ENCODE data around the gene DHX57. TPM values are rescaled to one million over a fixed set of nuclear protein-coding genes. Genes with fewer than 3 reads are reported as not detected.

DHX57 gene
- 20.8 and 28.1 TPM in 2 replicates for total RNA-seq (2021)
- Bru-seq, nascent RNA, result percentile 66 among the genes with signal in this experiment
- BruChase-seq, experiment 1, labeled RNA remaining after a 2-hour chase, result percentile 63 among the genes with signal in this experiment
- BruChase-seq, experiment 2, labeled RNA remaining after a 6-hour chase, result percentile 70 among the genes with signal in this experiment
- long read RNA-seq, full-length matches to known transcripts, result 1 of 4 reads
- long read RNA-seq, partial matches to known transcripts, result 0 of 4 reads
- long read RNA-seq, other reads (novel, unspliced or antisense), result 3 of 4 reads

- Histone ChIP-seq H3K9me2 (ENCODE audit: insufficient read depth) (no peaks in the 10 kb centered on the region), H3K27ac (peak within 1 kb of the TSS; percentile 26; the same call in 1 of the 2 replicates), H3F3A (ENCODE audit: insufficient read depth, low read depth) (no peaks in the 10 kb centered on the region), H3K79me2 (ENCODE audit: low read depth) (peaks cover 45% of the 10 kb centered on the region), H3K9me3 (ENCODE audit: insufficient read depth, low read depth) (no peaks in the 10 kb centered on the region), H3K27me3 (ENCODE audit: insufficient read depth, low read depth) (no peaks in the 10 kb centered on the region), H3K4me3 (peak within 1 kb of the TSS; percentile 79), H2AFZ (peak within 1 kb of the TSS; percentile 98), H3K4me1 (replicated peaks; ENCODE audit: insufficient read depth) (peaks cover 11% of the 10 kb centered on the region), H3K4me2 (peak within 1 kb of the TSS; percentile 82), H3K36me3 (ENCODE audit: low read depth) (no peaks in the 10 kb centered on the region), H4K20me1 (ENCODE audit: insufficient read depth) (no peaks in the 10 kb centered on the region)
- BruUV-seq (replicated peaks), result TSS peak; percentile 63
- ChIA-PET POLR2A (ENCODE audit: unreplicated experiment) (interaction anchor here (0.7 kb wide), 3 partner anchors 26 to 124 kb away, joined by 3 to 9 read pairs (median 4); partner anchors contain the start of gene SRSF7), CTCF (interaction anchor here (0.8 to 1.3 kb wide), 2 partner anchors 71 to 352 kb away, joined by 3 to 6 read pairs; no protein-coding TSS in a partner anchor)
- intact Hi-C loops (cut with micrococcal nuclease; ENCODE audit: unreplicated experiment), result loop anchor here (1.0 kb wide), 1 partner anchor 72 kb away; no protein-coding TSS in a partner anchor
- TF ChIP-seq CTCF (conservative IDR thresholded peaks at IDR 0.05) (no peak), EZH2 (IDR thresholded peaks at IDR 0.05; ENCODE audit: low read depth) (no peak)
- peak; percentile 83 for DNase-seq
Observed at GRCh38 chr2:38875576-38876367, at the start of gene DHX57, which contains the start of gene MORN2. Gene DHX57 (minus strand): TSS chr2:38875934. CDS start chr2:38868405, 7,529 bp downstream. Gene MORN2 (plus strand): TSS chr2:38875976.

GRCh38 chr2:38922902-38923301 lies 47.2 kb upstream of the DHX57 start:
- no peak overlapping the region for H3K4me3 ChIP-seq
- BruUV-seq (replicated peaks), result no TSS peak
- H3K36me3 ChIP-seq (ENCODE audit: low read depth), result no peaks in the 10 kb centered on the region
- H3K79me2 ChIP-seq (ENCODE audit: low read depth), result no peaks in the 10 kb centered on the region
- no peaks in the 10 kb centered on the region for H3K9me3 ChIP-seq (ENCODE audit: insufficient read depth, low read depth)
- H3K9me2 ChIP-seq (ENCODE audit: insufficient read depth), result no peaks in the 10 kb centered on the region
- intact Hi-C loops (cut with micrococcal nuclease; ENCODE audit: unreplicated experiment), result no loop called here
- ChIA-PET CTCF (no interaction called here), POLR2A (ENCODE audit: unreplicated experiment) (no interaction called here)
- no peak overlapping the region for H2AFZ ChIP-seq
- no peaks in the 10 kb centered on the region for H4K20me1 ChIP-seq (ENCODE audit: insufficient read depth)
- no peaks in the 10 kb centered on the region for H3F3A ChIP-seq (ENCODE audit: insufficient read depth, low read depth)
- H3K4me1 ChIP-seq (replicated peaks; ENCODE audit: insufficient read depth), result no peaks in the 10 kb centered on the region
- H3K4me2 ChIP-seq, result no peak overlapping the region
- no peak for DNase-seq
- no peaks in the 10 kb centered on the region for H3K27me3 ChIP-seq (ENCODE audit: insufficient read depth, low read depth)
- no peak for TF ChIP-seq CTCF (conservative IDR thresholded peaks at IDR 0.05)
- TF ChIP-seq EZH2 (IDR thresholded peaks at IDR 0.05; ENCODE audit: low read depth), result no peak
- no peak overlapping the region for H3K27ac ChIP-seq

- TF ChIP-seq EZH2 (IDR thresholded peaks at IDR 0.05; ENCODE audit: low read depth) (no peak), CTCF (conservative IDR thresholded peaks at IDR 0.05) (no peak)
- Histone ChIP-seq H3K4me3 (no peak overlapping the region), H3K9me3 (ENCODE audit: insufficient read depth, low read depth) (no peaks in the 10 kb centered on the region), H3K4me1 (replicated peaks; ENCODE audit: insufficient read depth) (no peaks in the 10 kb centered on the region), H3K9me2 (ENCODE audit: insufficient read depth) (no peaks in the 10 kb centered on the region), H3K4me2 (no peak overlapping the region), H3K27ac (no peak overlapping the region), H4K20me1 (ENCODE audit: insufficient read depth) (no peaks in the 10 kb centered on the region), H3F3A (ENCODE audit: insufficient read depth, low read depth) (no peaks in the 10 kb centered on the region), H2AFZ (no peak overlapping the region), H3K79me2 (ENCODE audit: low read depth) (no peaks in the 10 kb centered on the region), H3K27me3 (ENCODE audit: insufficient read depth, low read depth) (no peaks in the 10 kb centered on the region), H3K36me3 (ENCODE audit: low read depth) (no peaks in the 10 kb centered on the region)
- POLR2A ChIA-PET (ENCODE audit: unreplicated experiment), result no interaction called here
- no peak for DNase-seq
- intact Hi-C loops (cut with micrococcal nuclease; ENCODE audit: unreplicated experiment), result no loop called here
- BruUV-seq (replicated peaks), result no TSS peak
- CTCF ChIA-PET, result no interaction called here
Observed at GRCh38 chr2:38922389-38922788, 46.7 kb upstream of the DHX57 start.
